ENCODE results near the gene C1QTNF12. TPM values are rescaled to one million over a fixed set of nuclear protein-coding genes. Genes with fewer than 3 reads are reported as not detected.

The C1QTNF12 gene
- total RNA-seq, 1 experiment from 2014 or later = 2.0 TPM

DNA sequence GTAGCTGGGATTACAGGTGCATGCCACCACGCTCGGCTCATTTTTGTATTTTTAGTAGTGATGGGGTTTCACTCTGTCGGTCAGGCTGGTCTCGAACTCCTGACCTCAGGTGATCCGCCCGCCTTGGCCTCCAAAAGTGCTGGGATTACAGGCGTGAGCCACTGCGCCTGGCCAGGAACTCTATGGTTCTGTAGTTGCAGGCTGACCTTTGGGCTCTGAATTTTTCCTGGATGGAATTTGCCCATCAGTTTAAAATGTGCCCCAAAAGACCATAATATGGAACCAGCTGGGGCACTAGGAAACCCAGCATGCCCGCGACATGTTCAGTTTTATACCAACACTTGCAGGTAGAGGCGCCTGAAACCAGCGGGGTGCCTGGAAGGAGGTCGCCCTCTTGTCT, 32.1 kb upstream of the C1QTNF12 start:
- H3K36me3 Mint-ChIP-seq (ENCODE audit: insufficient read depth, unreplicated experiment) = peaks cover under 1% of the 10 kb centered on the region
- peaks cover 10% of the 10 kb centered on the region for H3K4me1 Mint-ChIP-seq (ENCODE audit: low read depth, unreplicated experiment)
- BruUV-seq (replicated peaks) = no TSS peak
- CTCF ChIA-PET = no interaction called here
- intact Hi-C loops (cut with micrococcal nuclease; ENCODE audit: unreplicated experiment) = no loop called here
- no peak overlapping the region for H3K27ac Mint-ChIP-seq (ENCODE audit: unreplicated experiment)
- H3K9me3 Mint-ChIP-seq (ENCODE audit: low read depth, unreplicated experiment) = no peaks in the 10 kb centered on the region
- TF ChIP-seq, protein P1, sequence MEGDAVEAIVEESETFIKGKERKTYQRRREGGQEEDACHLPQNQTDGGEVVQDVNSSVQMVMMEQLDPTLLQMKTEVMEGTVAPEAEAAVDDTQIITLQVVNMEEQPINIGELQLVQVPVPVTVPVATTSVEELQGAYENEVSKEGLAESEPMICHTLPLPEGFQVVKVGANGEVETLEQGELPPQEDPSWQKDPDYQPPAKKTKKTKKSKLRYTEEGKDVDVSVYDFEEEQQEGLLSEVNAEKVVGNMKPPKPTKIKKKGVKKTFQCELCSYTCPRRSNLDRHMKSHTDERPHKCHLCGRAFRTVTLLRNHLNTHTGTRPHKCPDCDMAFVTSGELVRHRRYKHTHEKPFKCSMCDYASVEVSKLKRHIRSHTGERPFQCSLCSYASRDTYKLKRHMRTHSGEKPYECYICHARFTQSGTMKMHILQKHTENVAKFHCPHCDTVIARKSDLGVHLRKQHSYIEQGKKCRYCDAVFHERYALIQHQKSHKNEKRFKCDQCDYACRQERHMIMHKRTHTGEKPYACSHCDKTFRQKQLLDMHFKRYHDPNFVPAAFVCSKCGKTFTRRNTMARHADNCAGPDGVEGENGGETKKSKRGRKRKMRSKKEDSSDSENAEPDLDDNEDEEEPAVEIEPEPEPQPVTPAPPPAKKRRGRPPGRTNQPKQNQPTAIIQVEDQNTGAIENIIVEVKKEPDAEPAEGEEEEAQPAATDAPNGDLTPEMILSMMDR (IDR thresholded peaks at IDR 0.05; ENCODE audit: unreplicated experiment) = no peak
- DNase-seq = no peak
- no peaks in the 10 kb centered on the region for H3K27me3 Mint-ChIP-seq (ENCODE audit: unreplicated experiment)
- H3K4me3 Mint-ChIP-seq (ENCODE audit: low read depth, unreplicated experiment) = no peak overlapping the region

DNA sequence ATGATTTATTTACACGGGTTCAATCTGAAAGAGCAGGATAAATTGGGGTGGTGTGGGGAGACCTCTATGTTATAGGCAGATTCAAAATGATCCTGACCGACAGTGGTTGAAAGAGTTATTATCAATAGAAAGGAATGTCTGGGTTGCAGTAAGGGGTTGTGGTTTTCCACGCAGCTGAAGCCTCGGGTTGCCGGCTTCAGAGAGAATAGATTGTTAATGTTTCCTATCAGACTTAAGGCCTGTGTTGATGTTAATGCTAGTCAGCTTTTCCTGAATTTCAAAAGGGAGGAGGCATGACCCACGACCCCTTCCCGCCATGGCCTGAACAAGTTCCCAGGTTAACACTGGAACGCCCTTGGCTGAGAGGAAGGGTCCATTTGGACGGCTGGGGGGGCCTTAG, 29.3 kb upstream of the C1QTNF12 start:
- Mint-ChIP-seq H3K4me3 (ENCODE audit: low read depth, unreplicated experiment) (no peak overlapping the region), H3K27me3 (ENCODE audit: unreplicated experiment) (no peaks in the 10 kb centered on the region), H3K9me3 (ENCODE audit: low read depth, unreplicated experiment) (no peaks in the 10 kb centered on the region), H3K36me3 (ENCODE audit: insufficient read depth, unreplicated experiment) (peaks cover 23% of the 10 kb centered on the region), H3K4me1 (ENCODE audit: low read depth, unreplicated experiment) (peaks cover 5% of the 10 kb centered on the region), H3K27ac (ENCODE audit: unreplicated experiment) (no peak overlapping the region)
- CTCF ChIA-PET = no interaction called here
- no TSS peak for BruUV-seq (replicated peaks)
- TF ChIP-seq, protein P1 (IDR thresholded peaks at IDR 0.05; ENCODE audit: unreplicated experiment) = no peak
- intact Hi-C loops (cut with micrococcal nuclease; ENCODE audit: unreplicated experiment) = no loop called here
- no peak for DNase-seq

DNA sequence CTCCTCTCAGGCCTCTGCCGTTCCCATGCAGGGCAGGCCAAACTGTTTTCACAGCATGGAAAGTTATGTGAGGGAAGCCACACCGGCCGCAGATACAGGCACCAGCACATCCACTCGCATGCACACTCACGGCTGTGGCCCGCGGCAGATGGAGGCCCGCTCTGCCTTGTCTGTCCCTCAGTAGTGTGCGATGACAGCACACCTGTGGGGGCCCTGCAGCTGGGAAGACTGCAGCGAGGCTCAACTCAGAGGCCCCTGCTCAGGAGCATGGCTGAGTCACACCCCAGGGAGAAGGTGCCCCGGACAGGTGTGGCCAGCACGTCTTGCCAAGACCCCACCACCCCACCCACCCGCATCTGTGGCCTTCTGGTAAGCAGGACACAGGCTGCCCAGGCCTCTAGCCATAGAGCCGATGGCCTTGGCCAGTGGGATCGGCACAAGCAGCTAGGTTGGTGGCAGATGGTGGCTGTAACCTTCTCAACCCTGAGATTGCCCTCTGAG, 28.5 kb upstream of the C1QTNF12 start:
- CTCF ChIA-PET = no interaction called here
- intact Hi-C loops (cut with micrococcal nuclease; ENCODE audit: unreplicated experiment) = no loop called here
- TF ChIP-seq, protein P1 (IDR thresholded peaks at IDR 0.05; ENCODE audit: unreplicated experiment) = no peak
- H3K27me3 Mint-ChIP-seq (ENCODE audit: unreplicated experiment) = no peaks in the 10 kb centered on the region
- no TSS peak for BruUV-seq (replicated peaks)
- peaks cover 30% of the 10 kb centered on the region for H3K36me3 Mint-ChIP-seq (ENCODE audit: insufficient read depth, unreplicated experiment)
- H3K27ac Mint-ChIP-seq (ENCODE audit: unreplicated experiment) = no peak overlapping the region
- peak overlapping the region; percentile 85 for H3K4me3 Mint-ChIP-seq (ENCODE audit: low read depth, unreplicated experiment)
- no peak for DNase-seq
- peaks cover 13% of the 10 kb centered on the region for H3K4me1 Mint-ChIP-seq (ENCODE audit: low read depth, unreplicated experiment)
- no peaks in the 10 kb centered on the region for H3K9me3 Mint-ChIP-seq (ENCODE audit: low read depth, unreplicated experiment)

DNA sequence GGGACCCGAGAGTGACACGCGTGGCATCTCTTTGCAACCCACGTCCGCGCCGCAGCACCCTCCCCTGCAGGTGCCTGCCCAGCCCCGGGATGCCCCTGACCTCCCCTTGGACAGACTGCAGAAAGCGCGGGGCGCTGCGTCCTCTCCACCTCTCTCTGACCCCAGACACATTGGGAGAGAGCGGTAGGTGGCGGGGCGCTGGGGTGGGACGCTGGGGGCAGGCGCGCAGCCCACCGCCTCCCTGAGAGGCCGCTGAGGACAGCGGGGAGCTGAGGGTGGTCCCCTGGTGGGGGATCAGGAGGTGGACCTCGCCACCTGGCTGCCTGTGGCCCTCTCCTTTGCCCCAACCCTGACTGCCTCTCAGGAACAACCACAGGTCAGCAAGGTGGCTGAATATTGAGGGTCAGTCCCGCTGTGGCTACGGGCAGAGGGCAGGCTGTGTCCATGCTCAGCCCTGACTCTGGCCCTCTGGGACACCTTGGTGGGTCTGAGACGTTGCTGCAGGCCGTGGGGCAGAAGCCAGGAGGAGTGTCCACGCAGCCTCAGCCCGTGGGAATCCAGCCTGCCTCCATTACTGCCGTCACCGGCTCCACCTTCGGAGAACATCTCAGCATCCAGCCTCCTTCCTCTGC, 27.9 kb upstream of the C1QTNF12 start:
- H3K36me3 Mint-ChIP-seq (ENCODE audit: insufficient read depth, unreplicated experiment) = peaks cover 35% of the 10 kb centered on the region
- CTCF ChIA-PET = no interaction called here
- H3K9me3 Mint-ChIP-seq (ENCODE audit: low read depth, unreplicated experiment) = no peaks in the 10 kb centered on the region
- no peak for DNase-seq
- H3K4me3 Mint-ChIP-seq (ENCODE audit: low read depth, unreplicated experiment) = peak overlapping the region; percentile 85
- intact Hi-C loops (cut with micrococcal nuclease; ENCODE audit: unreplicated experiment) = no loop called here
- TF ChIP-seq, protein P1 (IDR thresholded peaks at IDR 0.05; ENCODE audit: unreplicated experiment) = no peak
- peaks cover 14% of the 10 kb centered on the region for H3K4me1 Mint-ChIP-seq (ENCODE audit: low read depth, unreplicated experiment)
- no peaks in the 10 kb centered on the region for H3K27me3 Mint-ChIP-seq (ENCODE audit: unreplicated experiment)
- no TSS peak for BruUV-seq (replicated peaks)
- H3K27ac Mint-ChIP-seq (ENCODE audit: unreplicated experiment) = no peak overlapping the region

Measured in Calu3 (cell line).